Measurements from ENCODE around the gene EPYC.

- TF ChIP-seq POLR2A (IDR thresholded peaks at IDR 0.05; ENCODE audit: low read length) = no peak
- no peak for TF ChIP-seq GATA1 (IDR thresholded peaks at IDR 0.05; ENCODE audit: low read depth, low read length)
Observed at GRCh38 chr12:90982170-90982569, 22.6 kb downstream of the EPYC start.
